Dedifferentiated amniotic fluid mesenchymal stem cell (primary cell): Measurements from ENCODE around the gene PTK7.
"Not testable (repeated sequence)": the region's sequence is repeated elsewhere in the genome, so short reads cannot be mapped to it uniquely, and the experiment has no call there.

ENCODE experiments used
- DNase-seq: peaks from one replicate; pipeline ENCODE4 v3.0.0-alpha.2; 2016; ENCODE audit errors: extremely low spot score

PTK7 gene

GRCh38 chr6:43075670-43076463, at the start of gene PTK7:
PTK7 (plus strand) TSS chr6:43076314; CDS start chr6:43076489, 175 bp downstream.
- no peak for DNase-seq

GRCh38 chr6:43026365-43026764, 49.7 kb upstream of the PTK7 start:
- no peak for DNase-seq

- no peak for DNase-seq
These were observed 47.0 kb upstream of the PTK7 start for GRCh38 chr6:43029120-43029519.

- DNase-seq: no peak
These were observed 43.8 kb upstream of the PTK7 start for GRCh38 chr6:43032326-43032725.

GRCh38 chr6:43033496-43034189, 42.5 kb upstream of the PTK7 start:
- no peak for DNase-seq

- DNase-seq: no peak
These were observed 42.0 kb upstream of the PTK7 start for GRCh38 chr6:43034190-43034525.

- no peak for DNase-seq
These were observed 40.5 kb upstream of the PTK7 start for GRCh38 chr6:43035495-43036194.

- no peak for DNase-seq
These were observed 39.4 kb upstream of the PTK7 start for GRCh38 chr6:43036712-43037111.

- no peak for DNase-seq
These were observed 38.9 kb upstream of the PTK7 start for GRCh38 chr6:43037197-43037596.

- DNase-seq: no peak
These were observed 38.4 kb upstream of the PTK7 start for GRCh38 chr6:43037706-43038105.

- DNase-seq: no peak
These were observed 37.4 kb upstream of the PTK7 start for GRCh38 chr6:43038727-43039126.

GRCh38 chr6:43040542-43041257, 35.4 kb upstream of the PTK7 start:
- DNase-seq: no peak

GRCh38 chr6:43041475-43041874, 34.6 kb upstream of the PTK7 start:
- DNase-seq: not testable (repeated sequence)

GRCh38 chr6:43043310-43043709, 32.8 kb upstream of the PTK7 start:
- no peak for DNase-seq

- no peak for DNase-seq
These were observed 30.7 kb upstream of the PTK7 start for GRCh38 chr6:43045371-43045930.

GRCh38 chr6:43047998-43048397, 28.1 kb upstream of the PTK7 start:
- DNase-seq: no peak

- no peak for DNase-seq
These were observed 25.1 kb upstream of the PTK7 start for GRCh38 chr6:43050981-43051380.

- no peak for DNase-seq
These were observed 23.8 kb upstream of the PTK7 start for GRCh38 chr6:43052225-43052841.

- DNase-seq: no peak
These were observed 23.1 kb upstream of the PTK7 start for GRCh38 chr6:43052842-43053544.

- DNase-seq: peak; percentile 94
These were observed 22.4 kb upstream of the PTK7 start, which contains the start of gene CUL7 for GRCh38 chr6:43053545-43054205. CUL7 (minus strand) TSS chr6:43053851; CDS start chr6:43052788, 1,063 bp downstream.
